Omental fat pad (tissue), 4 donors: ENCODE data around the gene SPECC1L. TPM values are rescaled to one million over a fixed set of nuclear protein-coding genes. Genes with fewer than 3 reads are reported as not detected.

Experiments used
- ATAC-seq: fragments of 150-250 bp; one replicate; pipeline ENCODE4 v1.9.1; 2016; ENCODE audit warnings: mild to moderate bottlenecking, moderate library complexity; ENCODE audit not compliant: low FRiP score
- DNase-seq: peaks from one replicate; pipeline ENCODE4 v3.0.0-alpha.2; 2019; ENCODE audit warnings: low spot score
- total RNA-seq, 4 donors: library from RNA; depleted of rRNA; stranded (reverse); fragments of >200 nt; gene quantifications; one replicate each; pipeline ENCODE4 v1.1.0, GENCODE V29; 2016
- TF ChIP-seq, protein P1 (sequence below), 3 donors: fragments of 450-650 bp; IDR thresholded peaks; one replicate each; pipeline ENCODE4 v1.5.1; 2016 to 2017; ENCODE audit warnings: antibody characterized with exemption in 3 of 3, mild to moderate bottlenecking in 3 of 3, moderate library complexity in 2 of 3

SPECC1L gene
- total RNA-seq, 4 donors from 2014 or later, result 31.3 to 44.9 (median 35.6) TPM

- ATAC-seq, result no peak
- TF ChIP-seq, protein P1, sequence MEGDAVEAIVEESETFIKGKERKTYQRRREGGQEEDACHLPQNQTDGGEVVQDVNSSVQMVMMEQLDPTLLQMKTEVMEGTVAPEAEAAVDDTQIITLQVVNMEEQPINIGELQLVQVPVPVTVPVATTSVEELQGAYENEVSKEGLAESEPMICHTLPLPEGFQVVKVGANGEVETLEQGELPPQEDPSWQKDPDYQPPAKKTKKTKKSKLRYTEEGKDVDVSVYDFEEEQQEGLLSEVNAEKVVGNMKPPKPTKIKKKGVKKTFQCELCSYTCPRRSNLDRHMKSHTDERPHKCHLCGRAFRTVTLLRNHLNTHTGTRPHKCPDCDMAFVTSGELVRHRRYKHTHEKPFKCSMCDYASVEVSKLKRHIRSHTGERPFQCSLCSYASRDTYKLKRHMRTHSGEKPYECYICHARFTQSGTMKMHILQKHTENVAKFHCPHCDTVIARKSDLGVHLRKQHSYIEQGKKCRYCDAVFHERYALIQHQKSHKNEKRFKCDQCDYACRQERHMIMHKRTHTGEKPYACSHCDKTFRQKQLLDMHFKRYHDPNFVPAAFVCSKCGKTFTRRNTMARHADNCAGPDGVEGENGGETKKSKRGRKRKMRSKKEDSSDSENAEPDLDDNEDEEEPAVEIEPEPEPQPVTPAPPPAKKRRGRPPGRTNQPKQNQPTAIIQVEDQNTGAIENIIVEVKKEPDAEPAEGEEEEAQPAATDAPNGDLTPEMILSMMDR (IDR thresholded peaks at IDR 0.05), result no peak
- DNase-seq, result no peak
Measured at GRCh38 chr22:24331468-24332440, 61.1 kb downstream of the SPECC1L start.

DNA sequence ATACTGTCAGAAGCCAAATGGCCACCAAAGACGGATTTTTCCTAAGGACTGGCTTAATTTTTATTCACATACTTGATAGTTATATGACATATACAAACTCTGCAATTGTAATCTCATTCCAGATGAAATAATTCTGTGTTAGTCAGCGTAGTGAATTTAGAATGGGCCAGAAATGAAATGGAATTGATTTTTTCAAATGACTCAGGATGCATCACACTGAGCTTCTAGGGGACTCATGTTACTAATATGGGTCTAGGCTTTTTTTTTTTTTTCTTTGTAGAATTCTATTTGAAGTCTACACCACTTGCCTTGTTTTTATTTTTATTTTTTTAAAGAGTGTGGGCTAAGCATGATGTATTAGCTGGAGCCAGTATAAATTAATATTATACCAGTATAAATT lies 62.7 kb downstream of the SPECC1L start:
- TF ChIP-seq, protein P1 (IDR thresholded peaks at IDR 0.05), result no peak
- ATAC-seq, result no peak
- no peak for DNase-seq

GRCh38 chr22:24335496-24335895 lies 64.9 kb downstream of the SPECC1L start:
- TF ChIP-seq, protein P1 (IDR thresholded peaks at IDR 0.05), result no peak
- ATAC-seq (no peak), DNase-seq (no peak)

DNA sequence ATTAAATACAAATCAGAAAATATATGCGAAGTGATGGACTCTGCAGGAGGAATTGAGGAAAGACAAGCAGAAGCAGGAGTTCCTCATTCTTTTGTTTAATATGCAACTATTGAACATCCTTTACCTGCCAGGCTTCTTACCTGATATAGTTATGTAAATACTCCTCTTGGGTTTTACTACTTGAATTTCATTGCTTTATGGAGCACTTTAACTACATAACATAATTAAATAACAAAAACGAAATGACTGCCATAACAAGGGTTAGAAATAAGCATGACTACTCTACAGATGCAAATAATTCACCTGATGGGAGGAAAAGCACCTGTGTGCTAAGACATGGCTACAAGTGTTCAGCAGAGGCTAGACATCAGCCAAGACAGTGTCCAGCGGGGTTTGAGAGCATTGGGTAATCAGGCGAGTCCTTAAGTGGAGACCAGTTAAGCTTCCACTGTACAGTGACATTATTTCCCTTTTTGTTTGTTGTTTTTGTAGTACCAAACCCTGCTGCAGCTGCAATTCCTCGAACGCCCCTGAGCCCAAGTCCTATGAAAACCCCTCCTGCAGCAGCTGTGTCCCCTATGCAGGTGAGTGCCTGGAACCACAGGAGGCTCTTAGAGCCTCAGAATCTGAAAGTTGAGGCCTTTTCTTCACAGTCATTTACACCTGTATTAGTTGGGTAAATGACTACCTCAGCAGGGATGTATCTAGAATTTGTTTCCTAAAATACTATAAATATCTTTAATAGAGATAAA lies 67.4 kb downstream of the SPECC1L start:
- DNase-seq, result no peak
- TF ChIP-seq, protein P1 (IDR thresholded peaks at IDR 0.05), result no peak
- ATAC-seq, result no peak

DNA sequence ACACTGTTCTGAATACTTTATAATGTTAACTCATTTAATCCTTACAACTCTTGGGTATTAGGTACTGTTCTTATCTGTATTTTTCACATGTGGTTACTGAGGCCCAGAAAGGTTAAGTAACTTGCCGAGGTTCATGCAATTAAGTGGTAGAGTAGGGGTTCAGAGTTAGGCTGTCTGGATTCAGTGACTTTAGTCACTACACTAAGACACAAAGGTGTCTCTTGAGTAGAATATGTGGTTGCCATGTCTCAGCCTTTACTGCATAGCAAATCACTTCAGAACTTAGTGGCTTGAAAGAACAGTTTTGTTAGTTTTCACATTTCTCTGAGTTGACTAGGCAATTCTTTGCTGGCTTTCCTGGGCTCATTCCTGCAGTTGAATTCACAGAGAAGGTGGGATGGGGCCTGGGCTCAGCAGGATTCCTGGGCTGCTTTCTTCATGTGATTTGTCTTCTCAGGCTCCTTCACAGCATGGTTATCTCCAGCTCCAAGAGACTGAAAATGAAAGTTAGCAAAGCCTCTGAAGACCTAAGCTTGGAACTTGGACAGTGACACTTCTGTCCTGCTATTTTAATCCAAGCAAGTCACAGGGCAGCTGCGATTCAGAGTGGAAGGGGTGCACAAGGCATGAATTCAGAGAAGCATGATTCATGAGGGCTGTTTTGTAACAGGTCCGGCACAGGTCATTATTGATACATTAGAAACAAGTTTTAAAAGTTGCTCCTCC lies 68.3 kb downstream of the SPECC1L start:
- peak; percentile 64 for ATAC-seq
- no peak for DNase-seq
- TF ChIP-seq, protein P1 (IDR thresholded peaks at IDR 0.05), result no peak

DNA sequence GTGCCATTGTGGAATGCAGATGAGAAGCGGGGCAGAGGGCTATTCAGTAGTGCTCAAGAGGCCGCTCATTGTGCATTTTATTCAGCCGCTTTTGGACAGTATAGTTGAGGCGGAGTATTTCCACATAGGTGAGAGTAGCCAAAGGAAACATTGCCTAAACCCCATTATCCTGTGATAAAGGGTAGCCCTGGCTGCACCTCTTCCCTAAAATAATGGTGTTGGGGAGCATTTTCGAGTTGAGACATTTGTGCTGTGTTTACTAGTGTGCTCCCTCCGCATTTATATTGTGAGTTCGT lies 68.8 kb downstream of the SPECC1L start:
- TF ChIP-seq, protein P1 (IDR thresholded peaks at IDR 0.05), result no peak
- ATAC-seq, result no peak

More for the DNA sequence above, 68.8 kb downstream of the SPECC1L start:
- no peak for DNase-seq
